Trophoblast cell (in vitro differentiated cells and primary cell): Measurements from ENCODE around the gene ZSCAN9.
A peak's percentile ranks its signal among the peaks of the same experiment; 100 is the strongest.

ENCODE experiments used
- DNase-seq, 2 donors: peaks; one replicate each; pipeline ENCODE4 v3.0.0-alpha.2; 2016
- H2AFZ ChIP-seq: 2 replicates; pipeline ENCODE4 v1.6.1; 2013; ENCODE audit warnings: low read length, moderate library complexity, mild to moderate bottlenecking; ENCODE audit not compliant: insufficient read depth, poor library complexity
- H2AK5ac ChIP-seq: 2 replicates; pipeline ENCODE4 v1.6.1; 2013; ENCODE audit warnings: mild to moderate bottlenecking, low read length
- H2BK120ac ChIP-seq: 2 replicates; pipeline ENCODE4 v1.6.1; 2013; ENCODE audit warnings: low read length, mild to moderate bottlenecking, moderate library complexity; ENCODE audit not compliant: insufficient read depth, poor library complexity
- H2BK12ac ChIP-seq: 2 replicates; pipeline ENCODE4 v1.6.1; 2013; ENCODE audit warnings: mild to moderate bottlenecking, low read length, moderate library complexity
- H2BK5ac ChIP-seq: 2 replicates; pipeline ENCODE4 v1.6.1; 2013; ENCODE audit warnings: low read length, low read depth, moderate library complexity, mild to moderate bottlenecking; ENCODE audit not compliant: poor library complexity
- H3K14ac ChIP-seq: 2 replicates; pipeline ENCODE4 v1.6.1; 2013; ENCODE audit warnings: mild to moderate bottlenecking, low read length
- H3K18ac ChIP-seq: 2 replicates; pipeline ENCODE4 v1.6.1; 2013; ENCODE audit warnings: mild to moderate bottlenecking, low read length
- H3K23ac ChIP-seq: 2 replicates; pipeline ENCODE4 v1.6.1; 2013; ENCODE audit warnings: low read length
- H3K27ac ChIP-seq: 2 replicates; pipeline ENCODE4 v1.5.1; 2013; ENCODE audit warnings: low read depth, mild to moderate bottlenecking, inconsistent platforms, low read length, moderate library complexity
- H3K27me3 ChIP-seq: 2 replicates; pipeline ENCODE4 v1.6.1; 2013; ENCODE audit warnings: inconsistent platforms, mild to moderate bottlenecking, low read length, moderate library complexity; ENCODE audit not compliant: insufficient read depth
- H3K36me3 ChIP-seq, 2 experiments: 1 replicate in 1 of 2; 2 replicates in 1 of 2; pipeline ENCODE4 v1.6.1; 2013; ENCODE audit warnings: low read length in 2 of 2, mild to moderate bottlenecking in 2 of 2, moderate library complexity in 1 of 2; ENCODE audit not compliant: insufficient read depth in 2 of 2, control insufficient read depth in 1 of 2
- H3K4ac ChIP-seq: 2 replicates; pipeline ENCODE4 v1.6.1; 2013; ENCODE audit warnings: low read depth, mild to moderate bottlenecking, low read length, moderate library complexity
- H3K4me1 ChIP-seq, 2 experiments: 1 replicate in 1 of 2; 2 replicates in 1 of 2; pipeline ENCODE4 v1.6.1; 2013; ENCODE audit warnings: low read length in 2 of 2, mild to moderate bottlenecking in 2 of 2, moderate library complexity in 1 of 2; ENCODE audit not compliant: insufficient read depth in 2 of 2, control insufficient read depth in 1 of 2
- H3K4me2 ChIP-seq: 2 replicates; pipeline ENCODE4 v1.6.1; 2013; ENCODE audit warnings: inconsistent platforms, mild to moderate bottlenecking, low read length, moderate library complexity
- H3K4me3 ChIP-seq: 2 replicates; pipeline ENCODE4 v1.5.1; 2013; ENCODE audit warnings: mild to moderate bottlenecking, low read depth, low read length, inconsistent platforms
- H3K79me1 ChIP-seq: one replicate; pipeline ENCODE4 v1.6.1; 2013; ENCODE audit warnings: low read length
- H3K79me2 ChIP-seq: 2 replicates; pipeline ENCODE4 v1.6.1; 2013; ENCODE audit warnings: low read length, mild to moderate bottlenecking; ENCODE audit not compliant: control insufficient read depth, insufficient read depth, poor library complexity
- H3K9ac ChIP-seq: 2 replicates; pipeline ENCODE4 v1.6.1; 2013; ENCODE audit warnings: mild to moderate bottlenecking, low read length
- H3K9me3 ChIP-seq: 2 replicates; pipeline ENCODE4 v1.6.1; 2013; ENCODE audit warnings: low read depth, mild to moderate bottlenecking, control low read depth, inconsistent platforms, low read length; ENCODE audit not compliant: insufficient read depth
- H4K12ac ChIP-seq: 2 replicates; pipeline ENCODE4 v1.6.1; 2013; ENCODE audit warnings: low read depth, mild to moderate bottlenecking, low read length, moderate library complexity
- H4K8ac ChIP-seq: 2 replicates; pipeline ENCODE4 v1.6.1; 2013; ENCODE audit warnings: low read depth, mild to moderate bottlenecking, low read length, moderate library complexity
- H4K91ac ChIP-seq: one replicate; pipeline ENCODE4 v1.6.1; 2013; ENCODE audit warnings: low read depth, mild to moderate bottlenecking, low read length, moderate library complexity
- WGBS: extraction: QIAGEN DNeasy Blood & Tissue Kit; methylation state at CpG from one replicate; pipeline ENCODE4 v1.1.7; 2013; ENCODE audit warnings: missing lambda C conversion rate; ENCODE audit not compliant: insufficient read length, insufficient coverage; ENCODE audit errors: extremely low coverage; 5-methylcytosine and 5-hydroxymethylcytosine counted together

Gene ZSCAN9

GRCh38 chr6:28224131-28225055, 682 bp upstream of the ZSCAN9 start:
- no peak overlapping the region for H3K9ac ChIP-seq
- H3K4ac ChIP-seq: no peak overlapping the region
- no peak overlapping the region for H2BK5ac ChIP-seq
- H3K9me3 ChIP-seq: no peaks in the 10 kb centered on the region
- WGBS: no CpG with 5 or more reads among the region's 9 CpGs
- no peak overlapping the region for H2AK5ac ChIP-seq
- H2BK12ac ChIP-seq: no peak overlapping the region
- H4K12ac ChIP-seq: peak overlapping the region; percentile 71
- H3K27me3 ChIP-seq: peaks cover 4% of the 10 kb centered on the region
- no peak overlapping the region for H2BK120ac ChIP-seq
- no peak overlapping the region for H4K91ac ChIP-seq
- H3K23ac ChIP-seq: no peak overlapping the region
- H2AFZ ChIP-seq: no peak overlapping the region
- peaks cover 2% of the 10 kb centered on the region for H3K79me2 ChIP-seq
- DNase-seq: no peak
- no peak overlapping the region for H3K27ac ChIP-seq
- peaks cover 11 to 17% of the 10 kb centered on the region in 2 experiments for H3K36me3 ChIP-seq
- H3K4me2 ChIP-seq: peak overlapping the region; percentile 76
- H3K4me1 ChIP-seq: peaks cover 0 to 2% of the 10 kb centered on the region in 2 experiments
- peak overlapping the region; percentile 69 for H4K8ac ChIP-seq
- peaks cover 4% of the 10 kb centered on the region for H3K79me1 ChIP-seq
- H3K4me3 ChIP-seq: no peak overlapping the region
- no peak overlapping the region for H3K18ac ChIP-seq
- no peak overlapping the region for H3K14ac ChIP-seq

- H2BK12ac ChIP-seq: no peak overlapping the region
These were observed 1.4 kb downstream of the ZSCAN9 start for GRCh38 chr6:28226460-28226859.

GRCh38 chr6:28232785-28233184, 7.7 kb downstream of the ZSCAN9 start:
- no peak for DNase-seq
- H3K18ac ChIP-seq: no peak overlapping the region
- no peak overlapping the region for H4K91ac ChIP-seq
- no peak overlapping the region for H2AFZ ChIP-seq
- H3K79me1 ChIP-seq: no peaks in the 10 kb centered on the region
- peaks cover 1% of the 10 kb centered on the region for H3K9me3 ChIP-seq
- no peak overlapping the region for H3K9ac ChIP-seq
- peaks cover 22 to 43% of the 10 kb centered on the region in 2 experiments for H3K36me3 ChIP-seq
- no peak overlapping the region for H4K8ac ChIP-seq
- H3K79me2 ChIP-seq: no peaks in the 10 kb centered on the region
- no peaks in the 10 kb centered on the region for H3K27me3 ChIP-seq
- H3K4me2 ChIP-seq: no peak overlapping the region
- H2BK12ac ChIP-seq: no peak overlapping the region
- H3K27ac ChIP-seq: no peak overlapping the region
- WGBS: no CpG with 5 or more reads among the region's 11 CpGs
- H3K4me1 ChIP-seq: no peaks in the 10 kb centered on the region
- H2BK5ac ChIP-seq: no peak overlapping the region
- H3K4ac ChIP-seq: no peak overlapping the region
- no peak overlapping the region for H2AK5ac ChIP-seq
- no peak overlapping the region for H2BK120ac ChIP-seq
- no peak overlapping the region for H3K23ac ChIP-seq
- peak overlapping the region; percentile 16 for H3K4me3 ChIP-seq
- H3K14ac ChIP-seq: no peak overlapping the region
- H4K12ac ChIP-seq: no peak overlapping the region

More at GRCh38 chr6:28226460-28226859, 1.4 kb downstream of the ZSCAN9 start:
- peaks cover 4% of the 10 kb centered on the region for H3K79me1 ChIP-seq
- H3K14ac ChIP-seq: no peak overlapping the region
- no peak overlapping the region for H3K18ac ChIP-seq
- H3K36me3 ChIP-seq: peaks cover 14 to 25% of the 10 kb centered on the region in 2 experiments
- no peak overlapping the region for H2BK5ac ChIP-seq
- no peak overlapping the region for H2AFZ ChIP-seq
- H2BK120ac ChIP-seq: no peak overlapping the region
- H3K27ac ChIP-seq: no peak overlapping the region
- H3K9me3 ChIP-seq: no peaks in the 10 kb centered on the region
- H3K79me2 ChIP-seq: peaks cover 2% of the 10 kb centered on the region
- DNase-seq: no peak
- WGBS: no CpG with 5 or more reads among the region's 2 CpGs
- no peak overlapping the region for H2AK5ac ChIP-seq
- H3K4me3 ChIP-seq: no peak overlapping the region
- no peak overlapping the region for H3K4ac ChIP-seq
- no peak overlapping the region for H4K91ac ChIP-seq
- no peak overlapping the region for H4K8ac ChIP-seq
- no peak overlapping the region for H3K4me2 ChIP-seq
- H3K4me1 ChIP-seq: peaks cover 0 to 2% of the 10 kb centered on the region in 2 experiments
- H3K9ac ChIP-seq: no peak overlapping the region
- peaks cover 2% of the 10 kb centered on the region for H3K27me3 ChIP-seq
- H3K23ac ChIP-seq: no peak overlapping the region
- H4K12ac ChIP-seq: no peak overlapping the region

- no peaks in the 10 kb centered on the region for H3K27me3 ChIP-seq
- no peak overlapping the region for H2BK120ac ChIP-seq
- no peaks in the 10 kb centered on the region for H3K4me1 ChIP-seq
- H4K8ac ChIP-seq: no peak overlapping the region
- H3K9ac ChIP-seq: no peak overlapping the region
- no peak overlapping the region for H3K27ac ChIP-seq
- H3K4me3 ChIP-seq: no peak overlapping the region
- DNase-seq: no peak
- H3K79me2 ChIP-seq: no peaks in the 10 kb centered on the region
- no peak overlapping the region for H4K91ac ChIP-seq
- H3K4ac ChIP-seq: no peak overlapping the region
- no peak overlapping the region for H2AFZ ChIP-seq
- H2AK5ac ChIP-seq: no peak overlapping the region
- H3K36me3 ChIP-seq: peaks cover 17 to 32% of the 10 kb centered on the region in 2 experiments
- no peak overlapping the region for H3K4me2 ChIP-seq
- H3K23ac ChIP-seq: no peak overlapping the region
- H2BK12ac ChIP-seq: no peak overlapping the region
- no peak overlapping the region for H4K12ac ChIP-seq
- no CpG with 5 or more reads among the region's 3 CpGs for WGBS
- H3K14ac ChIP-seq: no peak overlapping the region
- H3K79me1 ChIP-seq: no peaks in the 10 kb centered on the region
- H2BK5ac ChIP-seq: no peak overlapping the region
- H3K9me3 ChIP-seq: peaks cover 3% of the 10 kb centered on the region
- no peak overlapping the region for H3K18ac ChIP-seq
These were observed 10.9 kb downstream of the ZSCAN9 start for GRCh38 chr6:28235912-28236452.
